CD4-positive, alpha-beta memory T cell (primary cell): ENCODE results near the gene RGS10. TPM values are rescaled to one million over a fixed set of nuclear protein-coding genes. Genes with fewer than 3 reads are reported as not detected.

Experiments used
- CTCF ChIA-PET: fragments of 350-600 bp; sonication (Branson Sonifier 250); formaldehyde crosslinking; loops from one replicate; lab custom pipeline; 2021; ENCODE audit warnings: inconsistent platforms; ENCODE audit not compliant: partially characterized antibody; lab: Charles Lee
- POLR2A ChIA-PET: fragments of 350-600 bp; sonication (Branson Sonifier 250); formaldehyde crosslinking; loops from one replicate; lab custom pipeline; 2021; ENCODE audit not compliant: partially characterized antibody; lab: Charles Lee
- DNase-seq, 5 donors: peaks; one replicate each; pipeline versions ENCODE4 v3.0.0 to v3.0.0-alpha.2; 2020 to 2022; ENCODE audit warnings: mixed read lengths in 1 of 5
- H3K27ac ChIP-seq: one replicate; pipeline ENCODE4 v1.7.0; 2013; ENCODE audit warnings: low read depth, low read length
- H3K27me3 ChIP-seq: 2 replicates; pipeline ENCODE4 v1.7.0; 2013; ENCODE audit warnings: mild to moderate bottlenecking, low read length, moderate library complexity; ENCODE audit not compliant: insufficient read depth
- H3K36me3 ChIP-seq: 2 replicates; pipeline ENCODE4 v1.7.0; 2013; ENCODE audit warnings: mild to moderate bottlenecking, low read length, moderate library complexity; ENCODE audit not compliant: insufficient read depth
- H3K4me1 ChIP-seq: 2 replicates; pipeline ENCODE4 v1.7.0; 2013; ENCODE audit warnings: mild to moderate bottlenecking, low read length, moderate library complexity; ENCODE audit not compliant: insufficient read depth
- H3K4me3 ChIP-seq, 2 donors: one replicate each; pipeline ENCODE4 v1.7.0; 2013; ENCODE audit warnings: low read length in 2 of 2, mild to moderate bottlenecking in 1 of 2
- H3K9me3 ChIP-seq, 2 donors: one replicate each; pipeline ENCODE4 v1.7.0; 2013; ENCODE audit warnings: low read length in 2 of 2, control low read depth in 1 of 2; ENCODE audit not compliant: control insufficient read depth in 1 of 2
- H3K27ac Mint-ChIP-seq, 7 donors: one replicate each; pipeline ENCODE4 v1.8.0; 2020 to 2021; ENCODE audit warnings: mixed read lengths in 7 of 7, mild to moderate bottlenecking in 6 of 7, inconsistent platforms in 3 of 7, moderate library complexity in 3 of 7
- H3K27me3 Mint-ChIP-seq, 2 donors: one replicate each; pipeline ENCODE4 v1.8.0; 2020 to 2021; ENCODE audit warnings: mixed read lengths in 2 of 2
- H3K36me3 Mint-ChIP-seq, 2 donors: one replicate each; pipeline ENCODE4 v1.8.0; 2020 to 2021; ENCODE audit warnings: mixed read lengths in 2 of 2, inconsistent platforms in 1 of 2, mild to moderate bottlenecking in 1 of 2
- H3K4me1 Mint-ChIP-seq, 4 donors: one replicate each; pipeline ENCODE4 v1.8.0; 2020 to 2021; ENCODE audit warnings: mixed read lengths in 4 of 4, mild to moderate bottlenecking in 1 of 4
- H3K4me3 Mint-ChIP-seq, 8 donors: one replicate each; pipeline ENCODE4 v1.8.0; 2020 to 2021; ENCODE audit warnings: mixed read lengths in 8 of 8, mild to moderate bottlenecking in 7 of 8, moderate library complexity in 6 of 8, inconsistent platforms in 3 of 8
- H3K9me3 Mint-ChIP-seq, 8 donors: one replicate each; pipeline ENCODE4 v1.8.0; 2020 to 2021; ENCODE audit warnings: mixed read lengths in 8 of 8, mild to moderate bottlenecking in 5 of 8, inconsistent platforms in 3 of 8, moderate library complexity in 1 of 8
- intact Hi-C: fragments of 100-400 bp; cut with micrococcal nuclease; formaldehyde crosslinking; loops from one replicate; pipeline ENCODE4 v1.15.1; 2023
- polyA plus RNA-seq, 2 donors: library from polyadenylated mRNA; unstranded; fragments of 300-500 nt; fragmentation: Illumina TruSeq; gene quantifications; one replicate each; pipeline ENCODE4 v1.2.3, GENCODE V29; 2021
- total RNA-seq, 2 experiments: library from RNA; stranded (reverse); gene quantifications; one replicate each; pipeline ENCODE4 v1.2.3, GENCODE V29; 2021

RGS10 gene
- total and polyA plus RNA-seq, 4 experiments from 2014 or later = 115 to 187 (median 137) TPM

GRCh38 chr10:119539359-119539825 is 3.1 kb downstream of the RGS10 start:
- Histone ChIP-seq H3K27ac (peak overlapping the region; percentile 40), H3K9me3 (no peaks in the 10 kb centered on the region), H3K27me3 (no peaks in the 10 kb centered on the region), H3K36me3 (no peaks in the 10 kb centered on the region), H3K4me1 (peaks cover 76% of the 10 kb centered on the region), H3K4me3 (no peak overlapping the region)
- Mint-ChIP-seq H3K4me1 (peaks cover 50 to 78% (median 68%) of the 10 kb centered on the region in 4 donors), H3K27me3 (no peaks in the 10 kb centered on the region), H3K9me3 (peaks cover 0 to 1% (median 0%) of the 10 kb centered on the region in 8 donors), H3K4me3 (peak overlapping the region; percentile 80 to 95 (median 90)), H3K36me3 (peaks cover 0 to 15% of the 10 kb centered on the region in 2 donors), H3K27ac (peak overlapping the region; percentile 82 to 96 (median 92))
- CTCF ChIA-PET = interaction anchor here (0.8 to 3.2 kb wide), 4 partner anchors 22 to 340 kb away, joined by 3 to 17 read pairs (median 4); no protein-coding TSS in a partner anchor
- POLR2A ChIA-PET = interaction anchor here (1.4 to 7.7 kb wide), 4 partner anchors 21 to 332 kb away, joined by 3 to 107 read pairs (median 72); partner anchors contain the start of gene GRK5
- intact Hi-C loops = no loop called here
- DNase-seq = no peak

GRCh38 chr10:119538632-119539358 is 3.7 kb downstream of the RGS10 start:
- intact Hi-C loops = no loop called here
- no peak overlapping the region for H3K4me3 ChIP-seq
- H3K4me1 ChIP-seq = peaks cover 73% of the 10 kb centered on the region

GRCh38 chr10:119537953-119538630 is 4.4 kb downstream of the RGS10 start:
- Mint-ChIP-seq H3K4me3 (peak overlapping the region; percentile 80 to 95 (median 90)), H3K27me3 (no peaks in the 10 kb centered on the region), H3K36me3 (peaks cover 0 to 12% of the 10 kb centered on the region in 2 donors), H3K9me3 (peaks cover 0 to 1% (median 0%) of the 10 kb centered on the region in 8 donors), H3K4me1 (peaks cover 48 to 75% (median 66%) of the 10 kb centered on the region in 4 donors), H3K27ac (peak overlapping the region; percentile 82 to 96 (median 93))
- Histone ChIP-seq H3K36me3 (no peaks in the 10 kb centered on the region), H3K9me3 (no peaks in the 10 kb centered on the region), H3K27ac (peak overlapping the region; percentile 40), H3K4me3 (no peak overlapping the region), H3K27me3 (no peaks in the 10 kb centered on the region), H3K4me1 (peaks cover 67% of the 10 kb centered on the region)
- POLR2A ChIA-PET = interaction anchor here (0.9 to 7.7 kb wide), 4 partner anchors 8 to 48 kb away, joined by 3 to 107 read pairs (median 51); no protein-coding TSS in a partner anchor
- CTCF ChIA-PET = interaction anchor here (0.6 to 3.2 kb wide), 6 partner anchors 21 to 339 kb away, joined by 3 to 17 read pairs (median 6); no protein-coding TSS in a partner anchor
- DNase-seq = no peak
- intact Hi-C loops = no loop called here

More at GRCh38 chr10:119538632-119539358, 3.7 kb downstream of the RGS10 start:
- H3K9me3 Mint-ChIP-seq = peaks cover 0 to 1% (median 0%) of the 10 kb centered on the region in 8 donors
- Histone ChIP-seq H3K9me3 (no peaks in the 10 kb centered on the region), H3K27ac (peak overlapping the region; percentile 40), H3K27me3 (no peaks in the 10 kb centered on the region), H3K36me3 (no peaks in the 10 kb centered on the region)
- peak overlapping the region; percentile 82 to 96 (median 93) for H3K27ac Mint-ChIP-seq
- H3K27me3 Mint-ChIP-seq = no peaks in the 10 kb centered on the region
- peak overlapping the region; percentile 80 to 95 (median 90) for H3K4me3 Mint-ChIP-seq
- peaks cover 50 to 76% (median 66%) of the 10 kb centered on the region in 4 donors for H3K4me1 Mint-ChIP-seq
- ChIA-PET POLR2A (interaction anchor here (0.9 to 7.7 kb wide), 6 partner anchors 9 to 332 kb away, joined by 3 to 107 read pairs (median 26); partner anchors contain the start of gene GRK5), CTCF (interaction anchor here (0.6 to 3.2 kb wide), 5 partner anchors 21 to 339 kb away, joined by 3 to 17 read pairs (median 3); no protein-coding TSS in a partner anchor)
- peak in 1 of 5 donors; percentile 50 for DNase-seq
- H3K36me3 Mint-ChIP-seq = peaks cover 0 to 15% of the 10 kb centered on the region in 2 donors

- POLR2A ChIA-PET = interaction anchor here (0.7 to 7.5 kb wide), 3 partner anchors 17 to 36 kb away, joined by 3 to 97 read pairs (median 5); no protein-coding TSS in a partner anchor
- Mint-ChIP-seq H3K36me3 (peaks cover 0 to 14% of the 10 kb centered on the region in 2 donors), H3K9me3 (peaks cover 0 to 1% (median 0%) of the 10 kb centered on the region in 8 donors), H3K4me1 (peaks cover 54 to 82% (median 75%) of the 10 kb centered on the region in 4 donors), H3K4me3 (peak overlapping the region in 4 of 8 donors; percentile 38 to 52 (median 42)), H3K27ac (peak overlapping the region in 6 of 7 donors; percentile 11 to 96 (median 83)), H3K27me3 (no peaks in the 10 kb centered on the region)
- Histone ChIP-seq H3K4me3 (no peak overlapping the region), H3K27ac (peak overlapping the region; percentile 13), H3K36me3 (no peaks in the 10 kb centered on the region), H3K27me3 (no peaks in the 10 kb centered on the region), H3K4me1 (peaks cover 79% of the 10 kb centered on the region), H3K9me3 (no peaks in the 10 kb centered on the region)
- CTCF ChIA-PET = interaction anchor here (1.0 to 3.2 kb wide), 4 partner anchors 19 to 327 kb away, joined by 4 to 17 read pairs (median 6); no protein-coding TSS in a partner anchor
- DNase-seq = no peak
- intact Hi-C loops = no loop called here
Measured at GRCh38 chr10:119536508-119537025, 6.0 kb downstream of the RGS10 start.

- no peaks in the 10 kb centered on the region for H3K27me3 Mint-ChIP-seq
- H3K4me3 ChIP-seq = no peak overlapping the region
- H3K4me1 ChIP-seq = peaks cover 79% of the 10 kb centered on the region
- intact Hi-C loops = no loop called here
- H3K4me1 Mint-ChIP-seq = peaks cover 55 to 84% (median 76%) of the 10 kb centered on the region in 4 donors
- H3K27ac Mint-ChIP-seq = peak overlapping the region; percentile 31 to 85 (median 75)
- POLR2A ChIA-PET = interaction anchor here (0.7 to 1.9 kb wide), 2 partner anchors 17 to 19 kb away, joined by 3 to 5 read pairs; no protein-coding TSS in a partner anchor
- H3K9me3 ChIP-seq = no peaks in the 10 kb centered on the region
- DNase-seq = no peak
- no peaks in the 10 kb centered on the region for H3K36me3 ChIP-seq
- peak overlapping the region; percentile 11 to 66 (median 31) for H3K4me3 Mint-ChIP-seq
- CTCF ChIA-PET = interaction anchor here (0.6 to 1.4 kb wide), 3 partner anchors 14 to 90 kb away, joined by 3 to 4 read pairs (median 3); no protein-coding TSS in a partner anchor
- H3K27me3 ChIP-seq = no peaks in the 10 kb centered on the region
- H3K9me3 Mint-ChIP-seq = peaks cover 0 to 1% (median 0%) of the 10 kb centered on the region in 8 donors
- peaks cover 3 to 10% of the 10 kb centered on the region in 2 donors for H3K36me3 Mint-ChIP-seq
- H3K27ac ChIP-seq = peak overlapping the region; percentile 13
Measured at GRCh38 chr10:119535837-119536507, 6.5 kb downstream of the RGS10 start.

- Mint-ChIP-seq H3K36me3 (peaks cover 5 to 10% of the 10 kb centered on the region in 2 donors), H3K9me3 (peaks cover 0 to 1% (median 0%) of the 10 kb centered on the region in 8 donors), H3K4me1 (peaks cover 52 to 84% (median 71%) of the 10 kb centered on the region in 4 donors), H3K27me3 (no peaks in the 10 kb centered on the region), H3K4me3 (peak overlapping the region in 4 of 8 donors; percentile 11 to 52 (median 30)), H3K27ac (peak overlapping the region in 4 of 7 donors; percentile 31 to 84 (median 78))
- peaks cover 78% of the 10 kb centered on the region for H3K4me1 ChIP-seq
- H3K36me3 ChIP-seq = no peaks in the 10 kb centered on the region
- H3K27ac ChIP-seq = no peak overlapping the region
- intact Hi-C loops = no loop called here
- no peaks in the 10 kb centered on the region for H3K9me3 ChIP-seq
- ChIA-PET POLR2A (interaction anchor here (1.5 to 1.9 kb wide), 2 partner anchors 16 to 17 kb away, joined by 5 to 8 read pairs; no protein-coding TSS in a partner anchor), CTCF (interaction anchor here (0.6 to 1.4 kb wide), 4 partner anchors 8 to 90 kb away, joined by 3 to 5 read pairs (median 4); partner anchors contain the start of gene RGS10)
- no peak for DNase-seq
- no peak overlapping the region for H3K4me3 ChIP-seq
- H3K27me3 ChIP-seq = no peaks in the 10 kb centered on the region
Measured at GRCh38 chr10:119535305-119535704, 7.2 kb downstream of the RGS10 start.
